Stimulated activated CD4-positive, alpha-beta T cell treated with anti-CD3 and anti-CD28 coated beads, Interleukin-2, amount 100 ng/mL, for 4 hours (primary cell): ENCODE measurements around the gene FAM149A.

ENCODE experiments used
- DNase-seq: peaks from one replicate; pipeline ENCODE4 v3.0.0-alpha.2; 2020; ENCODE audit warnings: low read depth

FAM149A gene

GRCh38 chr4:186202490-186203140 lies 98.1 kb downstream of the FAM149A start:
- no peak for DNase-seq

DNA sequence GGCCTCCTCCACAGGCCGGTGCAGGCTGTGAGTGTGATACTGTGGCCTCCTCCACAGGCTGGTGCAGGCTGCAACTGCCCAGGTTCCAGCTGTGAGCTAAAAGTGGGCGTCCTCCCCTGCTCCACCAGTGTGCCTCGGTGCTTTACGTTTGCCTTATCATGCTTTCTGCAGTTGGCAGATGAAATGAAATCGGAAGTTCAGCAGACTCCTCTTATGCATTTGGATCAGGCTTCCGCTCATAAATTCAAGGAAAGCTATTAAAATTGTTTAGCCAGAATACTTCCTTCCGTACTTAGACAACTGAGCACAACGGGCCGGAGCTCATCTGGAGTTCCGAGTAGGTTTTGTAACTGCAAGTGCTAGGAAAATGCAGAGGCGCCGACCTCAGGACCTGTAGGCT lies 98.9 kb downstream of the FAM149A start:
- DNase-seq = no peak

GRCh38 chr4:186204103-186204559 lies 99.6 kb downstream of the FAM149A start:
- peak; percentile 60 for DNase-seq

GRCh38 chr4:186204686-186205085 lies 100.2 kb downstream of the FAM149A start:
- DNase-seq = no peak

GRCh38 chr4:186205156-186205555 lies 100.7 kb downstream of the FAM149A start:
- no peak for DNase-seq

DNA sequence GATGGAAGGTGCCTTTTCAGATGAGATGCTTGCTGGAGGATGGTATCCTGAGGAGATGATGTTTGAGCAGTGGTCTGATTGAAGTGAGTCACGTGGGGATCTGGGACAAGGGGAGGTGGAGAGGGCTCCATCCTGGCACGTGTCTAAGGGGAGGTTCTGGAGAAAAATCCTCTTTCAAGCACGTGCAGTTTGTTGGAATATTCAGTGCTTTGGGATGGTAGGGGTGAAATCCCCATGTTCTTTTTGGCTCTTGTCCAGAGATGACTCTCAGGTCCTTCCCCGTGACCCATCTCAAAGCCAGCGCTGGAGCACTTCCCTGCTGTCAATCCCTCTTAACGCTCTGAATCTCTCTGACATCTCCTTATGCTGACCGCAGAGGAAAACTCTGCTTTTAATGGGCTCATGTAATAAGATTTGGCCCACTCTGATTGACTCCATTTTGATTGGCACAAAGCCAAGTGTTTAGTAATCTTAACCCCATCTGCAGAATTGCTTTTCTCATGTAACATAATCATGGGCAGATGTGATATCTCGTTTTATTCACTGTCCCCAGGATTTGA lies 112.0 kb downstream of the FAM149A start:
- no peak for DNase-seq

DNA sequence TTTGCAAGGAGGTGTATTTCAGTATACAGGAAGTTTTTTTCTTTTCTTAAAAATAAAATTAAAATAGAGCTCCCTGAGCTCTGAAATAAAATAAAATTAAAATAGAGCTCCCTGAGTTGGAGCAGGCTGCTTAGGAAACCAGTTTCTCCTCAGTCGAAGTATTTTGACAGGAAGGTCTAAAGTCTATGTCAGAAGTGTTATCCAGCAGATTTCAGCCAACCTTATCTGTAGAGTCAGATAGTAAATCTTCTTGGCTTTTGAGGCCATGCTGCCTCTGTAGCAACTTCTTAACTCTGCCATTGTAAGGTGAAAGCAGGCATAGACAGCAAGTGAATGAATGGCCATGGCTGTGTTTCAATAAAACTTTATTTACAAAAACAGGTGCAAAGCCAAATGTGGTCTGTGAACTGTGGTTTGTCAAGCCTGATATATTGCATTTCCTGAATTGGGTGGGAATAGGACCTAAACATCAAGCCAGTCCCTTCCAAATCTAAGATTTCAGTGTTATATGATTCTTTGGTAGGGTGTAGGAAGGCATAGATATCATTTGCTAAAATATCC lies 113.3 kb downstream of the FAM149A start:
- DNase-seq = no peak

DNA sequence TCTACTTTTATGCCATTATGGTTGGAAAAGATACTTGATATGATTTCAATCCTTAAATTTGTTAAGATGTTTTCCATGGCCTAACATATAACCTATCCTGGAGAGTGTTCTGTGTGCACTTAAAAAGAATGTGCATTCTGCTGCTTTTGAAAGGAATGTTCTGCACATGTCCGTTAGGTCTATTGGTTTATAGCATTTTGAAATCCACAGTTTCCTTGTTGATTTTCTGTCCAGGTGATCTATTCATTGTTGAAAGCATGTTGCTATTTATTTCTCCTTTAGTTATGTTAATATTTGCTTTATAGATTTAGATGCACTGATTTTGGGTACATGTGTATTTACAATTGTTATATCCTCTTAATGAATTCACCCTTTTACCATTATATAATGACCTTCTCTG lies 117.1 kb downstream of the FAM149A start:
- DNase-seq = no peak
